ENCODE results near the gene CAPZA2.
"Not testable (repeated sequence)": the region's sequence is repeated elsewhere in the genome, so short reads cannot be mapped to it uniquely, and the experiment has no call there.

Gene CAPZA2

DNA sequence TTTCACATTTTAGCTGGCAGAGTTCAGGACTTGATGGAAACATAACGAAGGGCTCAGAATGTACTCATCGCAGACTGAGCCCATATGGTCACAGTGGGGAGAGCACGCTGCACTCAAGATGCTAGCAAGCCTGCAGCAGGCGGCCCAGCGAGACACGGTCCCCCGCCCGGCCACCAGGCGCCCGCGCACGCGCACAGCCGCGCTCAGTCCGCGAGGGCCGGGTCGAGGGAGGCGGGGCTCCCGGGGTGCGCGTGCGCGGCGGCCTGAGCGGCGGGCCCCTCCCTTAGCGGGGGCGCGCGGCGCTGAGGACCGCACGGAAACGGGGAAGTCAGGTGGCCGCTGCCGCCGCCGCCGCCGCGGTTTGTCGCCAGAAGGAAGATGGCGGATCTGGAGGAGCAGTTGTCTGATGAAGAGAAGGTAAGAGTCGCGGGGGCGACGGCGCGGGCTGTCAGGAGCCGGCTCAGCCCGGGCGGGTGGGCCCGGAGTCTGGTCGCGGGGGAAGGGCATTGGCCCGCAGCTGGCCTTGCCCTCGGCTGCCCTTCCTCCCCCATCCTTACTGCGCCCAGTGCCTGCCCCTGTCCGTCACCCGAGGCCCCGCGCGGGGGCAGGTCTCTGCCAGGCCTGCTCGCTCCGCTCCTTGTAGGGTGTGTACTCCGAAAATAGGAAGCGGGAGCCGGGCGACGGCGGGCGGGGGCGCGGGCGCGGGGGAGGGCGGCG, at the start of gene CAPZA2:
CAPZA2 (plus strand) TSS at position 354 of the 717 bp plus-strand sequence; CDS start at position 379, 25 bp downstream.
- DNase-seq: peak; percentile 88 to 95

DNA sequence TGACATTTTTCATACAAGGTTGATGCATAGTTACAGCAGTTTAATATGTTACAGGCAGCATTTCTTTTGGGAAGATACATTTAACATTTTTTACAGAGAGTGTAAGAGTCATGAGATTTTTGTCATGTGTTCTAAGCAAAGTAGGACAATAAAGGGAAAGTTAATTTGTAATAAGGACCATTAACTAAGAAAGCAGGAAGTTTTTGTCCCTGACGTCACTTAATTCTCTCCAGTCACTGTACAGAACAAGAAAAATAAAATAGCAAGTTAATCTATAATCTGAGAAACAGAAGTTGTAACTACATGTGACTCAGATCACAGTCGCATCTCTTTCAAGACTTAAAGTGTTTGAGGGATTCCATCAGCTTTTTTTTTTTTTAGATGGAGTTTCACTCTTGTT, 49.5 kb upstream of the CAPZA2 start:
- DNase-seq: no peak

DNA sequence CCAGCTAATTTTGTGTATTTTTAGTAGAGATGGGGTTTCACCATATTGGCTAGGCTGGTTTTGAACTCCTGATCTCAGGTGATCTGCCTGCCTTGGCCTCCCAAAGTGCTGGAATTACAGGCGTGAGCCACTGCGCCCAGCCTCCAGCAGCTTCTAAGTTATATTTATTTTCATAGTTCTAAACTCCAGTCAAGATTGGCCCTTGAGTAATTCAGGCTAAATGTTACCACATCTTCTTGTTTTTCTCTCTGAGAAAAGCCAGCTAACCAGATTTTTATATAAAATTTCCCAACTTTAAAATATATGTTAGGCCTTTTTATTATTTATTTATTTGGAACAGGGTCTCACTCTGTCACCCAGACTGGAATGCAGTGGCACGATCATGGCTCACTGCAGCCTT, 49.0 kb upstream of the CAPZA2 start:
- not testable (repeated sequence) for DNase-seq

DNA sequence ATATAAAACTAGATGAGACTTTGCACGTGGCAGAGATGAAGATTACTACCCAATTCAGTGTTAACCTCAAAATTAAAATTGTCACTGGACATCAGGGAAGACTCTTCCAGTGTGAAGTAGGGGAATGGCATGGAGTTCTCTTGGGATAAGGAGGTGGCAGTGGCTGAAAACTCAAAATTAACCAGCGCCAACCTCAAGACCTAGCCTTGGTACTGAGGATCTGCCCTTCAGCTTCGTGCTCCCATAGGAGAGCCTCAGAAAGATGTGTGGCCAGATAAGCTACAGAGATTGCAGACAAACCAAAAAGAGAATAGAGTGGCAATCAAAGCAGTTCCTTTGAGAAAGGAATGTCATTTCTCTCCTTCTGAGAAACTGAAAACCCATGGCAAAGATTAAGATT, 47.3 kb upstream of the CAPZA2 start:
- no peak for DNase-seq

DNA sequence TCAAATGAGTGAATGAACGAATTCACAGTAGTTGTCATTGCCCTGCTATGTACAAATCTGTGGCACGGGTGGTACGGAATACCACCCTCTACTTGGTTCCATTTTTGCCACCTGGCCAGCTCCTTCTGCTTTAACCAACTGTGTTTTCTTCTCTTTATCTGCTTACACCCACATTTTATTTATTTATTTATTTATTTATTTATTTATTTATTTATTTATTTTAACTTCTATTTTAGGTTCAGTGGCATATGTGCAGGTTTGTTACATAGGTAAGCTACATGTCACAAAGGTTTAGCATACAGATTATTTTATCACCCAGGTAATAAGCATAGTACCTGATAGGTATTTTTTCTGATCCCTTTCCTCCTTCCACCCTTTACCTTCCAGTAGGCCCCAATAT, 42.2 kb upstream of the CAPZA2 start:
- no peak for DNase-seq

DNA sequence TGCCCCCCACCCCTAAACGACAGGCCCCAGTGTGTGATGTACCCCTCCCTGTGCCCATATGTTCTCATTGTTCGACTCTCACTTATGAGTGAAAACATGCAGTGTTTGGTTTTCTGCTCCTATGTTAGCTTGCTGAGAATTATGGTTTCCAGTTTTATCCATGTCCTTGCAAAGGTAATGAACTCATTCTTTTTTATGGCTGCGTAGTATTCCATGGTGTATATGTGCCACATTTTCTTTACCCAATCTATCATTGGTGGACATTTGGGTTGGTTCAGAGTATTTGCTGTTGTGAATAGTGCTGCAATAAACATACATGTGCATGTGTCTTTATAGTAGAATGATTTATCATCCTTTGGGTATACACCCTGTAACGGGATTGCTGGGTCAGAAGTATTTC, 40.7 kb upstream of the CAPZA2 start:
- not testable (repeated sequence) for DNase-seq

DNA sequence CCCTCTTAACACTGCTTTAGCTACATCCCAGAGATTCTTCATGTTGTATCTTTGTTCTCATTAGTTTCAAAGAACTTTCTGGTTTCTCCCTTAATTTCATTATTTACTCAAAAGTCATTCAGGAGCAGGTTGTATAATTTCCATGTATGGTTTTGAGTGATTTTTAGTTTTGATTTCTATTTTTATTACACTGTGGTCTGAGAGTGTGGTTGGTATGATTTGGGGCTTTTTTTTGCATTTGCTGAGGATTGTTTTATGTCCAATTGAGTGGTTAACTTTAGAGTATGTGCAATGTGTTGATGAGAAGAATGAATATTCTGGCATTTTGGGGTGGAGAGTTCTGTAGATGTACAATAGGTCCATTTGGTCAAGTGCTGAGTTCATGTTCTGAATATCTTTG, 37.9 kb upstream of the CAPZA2 start:
- no peak for DNase-seq

DNA sequence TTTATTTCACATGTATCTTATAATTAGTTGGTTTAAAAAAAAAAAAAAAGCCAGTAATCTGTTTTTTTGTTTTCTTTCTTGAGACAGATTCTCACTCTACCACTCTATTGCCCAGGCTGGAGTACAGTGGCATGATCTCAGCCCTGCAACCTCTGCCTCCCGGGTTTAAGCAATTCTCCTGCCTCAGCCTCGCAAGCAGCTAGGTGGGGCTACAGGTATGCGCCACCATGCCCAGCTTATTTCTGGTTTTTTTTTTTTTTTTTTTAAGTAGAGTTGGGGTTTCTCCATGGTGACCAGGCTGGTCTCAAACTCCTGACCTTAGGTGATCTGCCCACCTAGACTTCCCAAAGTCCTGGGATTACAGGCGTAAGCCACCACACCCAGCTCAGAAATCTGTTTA, 34.1 kb upstream of the CAPZA2 start:
- DNase-seq: no peak

DNA sequence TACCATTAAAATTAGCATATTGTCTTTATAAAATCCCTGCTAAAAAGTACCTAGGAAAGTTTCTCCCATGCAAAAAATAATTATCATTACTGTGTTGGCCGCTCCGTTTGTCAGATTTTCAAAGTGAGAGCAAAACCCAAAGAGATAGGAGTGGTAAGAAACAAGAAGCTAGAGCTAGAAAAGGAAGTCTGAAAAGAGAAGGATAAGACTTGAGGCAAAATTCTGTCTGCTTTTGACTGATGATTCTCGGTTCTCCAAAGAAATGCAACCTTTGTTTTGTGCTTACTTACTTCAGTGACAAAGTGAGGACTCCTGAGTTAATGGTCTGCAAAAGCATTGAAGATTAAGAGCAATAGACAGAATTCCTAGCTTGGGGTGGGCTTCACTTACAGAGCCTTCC, 33.3 kb upstream of the CAPZA2 start:
- no peak for DNase-seq

DNA sequence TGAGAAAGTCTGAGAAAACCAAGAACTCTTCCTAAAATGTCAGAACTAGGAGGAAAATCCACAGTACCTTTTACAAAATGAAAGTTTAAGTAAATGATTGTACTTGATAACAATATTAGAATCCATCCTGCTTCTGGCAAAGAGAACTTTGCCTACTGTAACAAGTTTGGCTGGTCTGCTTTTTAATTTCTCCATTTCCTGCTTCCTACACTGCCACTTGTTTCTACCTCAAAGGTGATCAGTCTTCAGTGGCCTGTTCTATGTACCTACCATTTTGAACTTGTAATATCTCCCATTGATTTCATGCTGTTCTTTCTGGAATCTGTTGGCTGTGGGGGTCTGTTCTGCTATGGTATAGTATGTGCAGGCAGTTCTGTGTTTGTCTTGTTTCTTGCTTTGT, 32.9 kb upstream of the CAPZA2 start:
- no peak for DNase-seq

DNA sequence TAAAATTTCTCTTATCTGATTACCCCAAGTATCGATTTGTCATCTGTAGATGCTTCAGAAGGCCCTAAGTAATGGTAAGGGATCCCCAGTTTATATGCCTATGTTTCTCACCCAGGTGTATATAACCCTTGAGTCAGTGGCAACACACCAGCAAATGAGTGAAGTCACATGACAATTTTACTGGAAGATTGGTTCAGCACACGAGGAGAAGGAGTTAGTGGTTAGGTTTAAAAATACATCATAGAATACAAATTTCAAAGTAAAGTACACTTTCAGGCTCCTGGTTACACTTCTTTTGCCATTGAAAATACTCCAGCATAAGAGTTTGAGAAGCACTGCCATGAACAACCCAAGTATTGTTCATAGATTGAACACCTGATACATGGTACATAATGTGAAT, 29.7 kb upstream of the CAPZA2 start:
- DNase-seq: no peak

DNA sequence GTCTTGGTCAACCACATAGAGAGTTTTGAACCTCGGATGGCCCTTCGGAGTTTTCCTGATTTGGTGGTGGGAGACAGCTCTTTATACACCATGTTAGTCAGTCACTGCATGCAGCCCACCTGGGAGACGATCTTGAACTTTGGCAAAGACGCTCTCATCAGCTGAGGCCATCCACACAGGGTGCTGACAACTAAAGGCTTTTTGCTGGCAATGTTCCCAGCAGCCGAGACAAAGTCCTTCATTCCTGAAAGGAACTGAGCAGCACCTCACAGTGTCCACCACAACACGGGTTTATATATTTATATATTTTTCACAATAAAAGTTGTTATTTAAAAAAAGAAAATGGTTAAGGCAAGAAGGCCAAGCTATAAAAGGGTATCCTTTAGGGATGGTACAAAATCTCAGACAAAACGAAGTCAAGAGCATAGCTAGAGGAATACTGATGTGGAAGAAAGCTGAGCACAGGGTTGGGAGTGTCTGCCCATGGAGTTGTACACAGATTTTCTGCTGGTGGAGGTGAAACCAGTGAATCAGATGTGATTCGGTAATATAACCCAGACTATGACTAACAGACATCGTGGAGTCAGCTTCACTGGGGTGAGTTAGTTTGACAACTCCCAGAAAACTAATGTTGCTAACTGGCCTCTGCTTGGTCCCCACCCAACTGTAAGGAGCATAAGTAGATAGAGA, 27.4 kb upstream of the CAPZA2 start:
- no peak for DNase-seq

DNA sequence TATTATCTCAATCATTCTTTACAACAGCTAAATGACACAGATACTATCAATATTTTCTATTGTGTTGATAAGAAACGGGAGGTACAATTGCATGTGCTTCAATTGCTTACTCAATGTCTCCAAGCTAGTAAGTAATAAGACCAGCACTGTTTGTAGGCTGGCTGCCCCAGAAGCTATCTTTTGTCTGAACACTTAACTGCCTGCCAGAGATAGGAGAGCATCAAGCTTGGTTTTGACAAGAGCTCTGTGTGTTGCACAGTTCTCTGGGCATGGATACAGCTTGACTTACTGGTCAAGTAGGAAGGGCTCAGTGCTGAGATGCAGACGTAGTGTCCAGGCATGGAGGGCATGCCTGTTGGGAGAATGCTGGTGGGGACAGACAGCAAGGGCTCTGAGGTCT, 26.3 kb upstream of the CAPZA2 start:
- DNase-seq: no peak

DNA sequence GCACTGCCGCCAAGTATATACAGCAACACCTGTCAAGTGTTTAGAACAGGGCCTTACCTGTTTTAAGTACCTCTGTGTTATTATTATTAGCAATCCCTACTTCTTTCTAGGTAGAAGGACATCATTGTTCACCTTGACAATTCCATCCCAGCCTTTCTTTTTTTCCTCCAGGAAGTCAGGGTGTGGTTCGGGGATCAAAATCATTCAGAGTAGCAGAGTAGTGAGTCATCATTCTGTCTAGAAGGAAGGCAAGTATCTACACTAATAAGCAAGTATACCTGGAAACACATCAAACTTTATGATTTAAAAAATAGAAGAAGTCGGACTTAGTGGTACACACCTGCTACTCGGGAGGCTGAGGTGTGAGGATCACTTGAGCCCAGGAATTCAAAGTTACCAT, 25.5 kb upstream of the CAPZA2 start:
- DNase-seq: no peak

DNA sequence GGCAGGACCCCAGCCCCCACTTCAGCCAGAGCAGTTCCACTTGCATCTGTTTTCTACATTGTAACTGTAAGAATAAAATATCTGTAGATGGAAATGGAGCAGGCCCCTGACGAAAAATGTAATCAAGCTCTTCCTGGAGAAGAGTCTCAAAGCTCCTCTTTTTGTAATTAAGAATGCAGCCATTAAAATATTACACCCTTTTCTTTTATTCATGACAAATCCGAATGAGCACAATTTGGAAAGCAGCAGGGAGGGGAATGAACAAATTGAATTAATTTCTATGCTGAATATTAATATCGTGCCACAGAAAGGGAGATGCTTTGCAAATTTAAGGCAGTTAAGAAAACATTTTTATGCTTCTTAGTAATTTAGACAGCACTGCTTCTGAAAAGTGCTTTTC, 24.8 kb upstream of the CAPZA2 start:
- no peak for DNase-seq

DNA sequence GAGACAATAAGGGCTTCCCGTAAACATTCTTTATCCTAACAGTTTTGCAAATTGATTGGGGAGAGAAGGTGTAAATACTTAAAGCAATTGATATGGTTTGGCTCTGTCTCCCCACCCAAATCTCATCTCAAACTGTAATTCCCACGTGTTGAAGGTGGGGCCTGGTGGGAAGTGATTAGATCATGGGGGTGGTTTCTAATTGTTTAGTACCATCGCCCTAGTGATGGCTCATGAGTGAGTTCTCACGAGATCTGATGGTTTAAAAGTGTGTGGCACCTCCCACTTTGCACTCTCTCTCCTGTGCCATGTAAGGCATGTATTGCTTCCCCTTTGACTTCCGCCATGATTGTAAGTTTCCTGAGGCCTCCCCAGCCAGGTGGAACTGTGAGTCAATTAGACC, 22.1 kb upstream of the CAPZA2 start:
- no peak for DNase-seq

DNA sequence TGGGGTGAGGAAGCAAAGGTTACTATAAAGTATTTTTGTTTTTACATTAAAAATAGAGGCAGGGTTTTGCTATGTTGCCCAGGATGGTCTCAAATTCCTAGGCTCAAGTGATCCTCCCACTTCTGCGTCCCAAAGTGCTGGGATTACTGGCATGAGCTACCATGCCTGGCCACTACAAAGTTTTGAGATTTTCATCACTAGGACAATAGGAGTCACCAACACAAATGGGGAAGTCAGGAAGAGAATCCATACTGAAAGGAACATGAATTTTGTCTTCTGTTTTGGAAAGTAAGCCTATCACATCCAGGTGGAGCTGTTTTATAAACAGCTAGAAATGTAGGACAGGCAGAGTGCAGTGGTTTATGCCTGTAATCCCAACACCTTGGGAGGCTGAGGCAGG, 20.0 kb upstream of the CAPZA2 start:
- no peak for DNase-seq

DNA sequence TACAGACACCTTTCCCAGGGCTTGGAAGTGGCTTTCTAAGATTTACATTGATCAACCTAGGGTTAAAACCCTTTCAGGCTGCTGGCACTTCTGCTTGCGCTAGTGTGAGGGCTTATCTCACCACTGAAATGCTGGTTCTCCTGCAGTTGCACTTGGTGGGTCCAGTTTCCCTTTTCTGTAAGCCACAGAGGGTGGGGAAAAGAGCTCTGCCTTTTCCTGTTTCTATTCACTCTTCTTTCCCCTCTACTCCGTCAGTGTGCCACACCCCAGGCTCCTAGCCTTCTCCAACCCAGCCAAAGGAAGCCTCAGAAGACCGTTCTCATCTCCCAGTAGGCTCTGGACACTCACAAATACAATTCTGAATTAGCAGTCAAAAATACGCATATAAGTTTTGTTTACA, 19.0 kb upstream of the CAPZA2 start:
- no peak for DNase-seq

DNA sequence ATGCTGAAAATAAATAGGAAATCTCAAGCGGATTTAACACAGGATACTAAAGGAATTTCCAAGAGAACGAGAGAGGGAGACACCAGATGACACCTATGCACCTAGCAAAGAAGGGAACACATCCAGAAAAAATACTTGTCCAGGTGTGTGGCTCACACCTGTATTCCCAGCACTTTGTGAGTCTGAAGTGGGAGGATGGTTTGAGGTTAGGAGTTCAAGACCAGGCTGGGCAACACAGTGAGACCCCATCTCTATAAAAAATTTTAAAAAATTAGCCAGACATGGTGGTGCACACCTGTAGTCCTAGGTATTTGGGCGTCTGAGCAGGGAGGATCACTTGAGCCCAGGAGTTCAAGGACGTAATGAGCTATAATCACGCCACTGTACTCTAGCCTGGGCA, 11.2 kb upstream of the CAPZA2 start:
- no peak for DNase-seq

DNA sequence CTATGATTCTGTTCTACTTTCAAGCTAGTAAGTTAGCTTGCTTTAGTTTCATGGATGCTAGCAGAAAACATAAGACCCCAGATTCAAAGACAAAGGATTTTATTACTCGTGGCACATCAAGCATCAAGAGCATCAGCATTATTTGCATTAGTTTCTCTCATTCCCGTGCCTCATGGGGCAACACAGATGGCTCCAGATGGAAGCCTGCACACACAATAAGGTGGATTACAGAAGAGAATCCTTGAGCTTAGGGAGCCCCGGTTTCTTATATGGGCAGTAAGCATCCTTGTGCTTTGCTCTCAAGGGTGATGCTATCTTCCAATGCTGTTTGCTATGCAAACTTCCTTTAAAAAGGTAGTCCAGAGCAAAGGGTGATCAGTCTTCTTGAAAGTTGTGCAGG, 10.7 kb upstream of the CAPZA2 start:
- DNase-seq: no peak

DNA sequence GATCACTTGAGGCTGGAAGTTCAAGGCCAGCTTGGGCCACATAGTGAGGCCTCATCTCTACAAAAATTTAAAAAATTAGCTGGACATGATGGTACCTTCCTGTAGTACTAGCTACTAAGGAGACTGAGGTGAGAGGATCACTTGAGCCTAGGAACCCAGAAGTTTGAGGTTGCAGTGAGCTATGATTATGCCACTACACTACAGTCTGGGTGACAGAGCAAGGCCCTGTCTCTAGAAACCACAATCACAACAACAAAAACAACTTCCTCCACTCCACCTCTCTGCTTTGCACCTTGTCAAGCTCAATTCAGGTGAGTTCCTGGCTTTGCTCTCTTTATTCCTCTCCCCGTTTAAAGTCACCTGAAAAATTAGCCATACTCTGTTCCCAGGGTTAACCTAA, 8.3 kb upstream of the CAPZA2 start:
- no peak for DNase-seq

DNA sequence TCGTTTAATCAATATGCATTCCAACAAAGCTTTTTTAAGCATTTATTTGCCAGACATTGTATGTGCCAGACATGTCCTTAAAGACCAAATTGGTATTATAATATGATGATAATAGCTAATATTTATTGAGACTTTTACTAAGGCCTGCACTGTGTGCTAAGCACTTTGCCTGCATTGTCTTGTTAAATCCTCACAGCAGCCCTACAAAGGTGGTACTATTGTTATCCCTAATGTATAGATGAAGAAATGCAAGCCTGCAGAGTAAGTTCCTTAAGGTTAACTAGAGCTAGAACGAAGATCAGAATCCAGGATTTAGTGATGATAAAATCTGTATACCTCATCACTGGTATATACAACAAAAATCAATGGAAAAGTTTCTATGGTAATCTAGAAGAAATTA, 5.3 kb upstream of the CAPZA2 start:
- no peak for DNase-seq

DNA sequence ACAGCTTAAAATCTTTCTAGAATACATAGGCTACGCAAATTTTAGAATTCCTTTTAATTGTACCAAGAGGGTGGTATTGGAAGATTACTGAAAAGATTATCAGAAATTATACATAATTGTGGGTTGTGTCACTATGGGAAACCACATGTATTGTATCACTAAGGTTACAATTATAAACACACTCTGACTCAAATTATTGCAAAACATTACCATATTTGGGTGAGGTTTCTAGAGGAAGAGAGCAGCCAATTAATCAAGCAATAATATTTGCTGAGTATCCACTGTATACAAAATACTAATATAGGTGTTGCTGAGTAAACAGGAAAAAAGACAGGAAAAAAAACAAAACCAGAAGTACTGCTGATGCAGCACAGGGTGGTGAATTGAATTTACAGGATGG, 3.1 kb upstream of the CAPZA2 start:
- no peak for DNase-seq

DNA sequence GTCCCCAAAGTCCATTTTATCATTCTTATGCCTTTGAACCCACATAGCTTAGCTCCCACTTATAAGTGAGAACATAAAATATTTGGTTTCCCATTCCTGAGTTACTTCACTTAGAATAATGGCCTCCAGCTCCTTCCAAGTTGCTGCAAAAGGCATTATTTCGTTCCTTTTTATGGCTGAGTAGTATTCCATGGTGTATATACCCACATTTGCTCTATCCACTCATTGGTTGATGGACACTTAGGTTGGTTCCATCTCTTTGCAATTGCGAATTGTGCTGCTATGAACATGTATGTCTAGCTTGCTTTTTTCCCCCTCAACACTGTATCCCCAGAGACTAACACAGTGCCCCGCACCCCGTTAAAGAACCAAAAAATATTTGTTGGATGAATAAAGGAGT, 670 bp upstream of the CAPZA2 start:
- no peak for DNase-seq

All from stimulated activated CD4-positive, alpha-beta T cell treated with anti-CD3 and anti-CD28 coated beads, Interleukin-2, amount 100 ng/mL, for 48 hours (primary cell).